Measurements from ENCODE around the gene UBXN6. TPM values are rescaled to one million over a fixed set of nuclear protein-coding genes. Genes with fewer than 3 reads are reported as not detected.

The UBXN6 gene
- total and polyA plus RNA-seq, 10 donors = 72.3 to 146 (median 91.4) TPM

GRCh38 chr19:4428326-4428975 lies 29.1 kb downstream of the UBXN6 start:
- Histone ChIP-seq H3K27ac (no peak overlapping the region), H3K36me3 (peaks cover 0 to 90% (median 19%) of the 10 kb centered on the region in 6 donors), H3K4me3 (no peak overlapping the region), H3K9me3 (no peaks in the 10 kb centered on the region), H3K4me1 (peaks cover 2 to 34% (median 24%) of the 10 kb centered on the region in 6 donors), H3K27me3 (replicated peaks in 1 of 7) (no peaks in the 10 kb centered on the region)
- intact Hi-C loops (cut with DNase I; ENCODE audit: low total_unique reads) = no loop called here
- 93 to 97% (median 95%) methylated on average over 18 to 20 of the region's 20 CpGs for WGBS, 5 donors
- no peak for TF ChIP-seq POLR2AphosphoS5 (IDR thresholded peaks at IDR 0.05)
- TF ChIP-seq, protein P1, sequence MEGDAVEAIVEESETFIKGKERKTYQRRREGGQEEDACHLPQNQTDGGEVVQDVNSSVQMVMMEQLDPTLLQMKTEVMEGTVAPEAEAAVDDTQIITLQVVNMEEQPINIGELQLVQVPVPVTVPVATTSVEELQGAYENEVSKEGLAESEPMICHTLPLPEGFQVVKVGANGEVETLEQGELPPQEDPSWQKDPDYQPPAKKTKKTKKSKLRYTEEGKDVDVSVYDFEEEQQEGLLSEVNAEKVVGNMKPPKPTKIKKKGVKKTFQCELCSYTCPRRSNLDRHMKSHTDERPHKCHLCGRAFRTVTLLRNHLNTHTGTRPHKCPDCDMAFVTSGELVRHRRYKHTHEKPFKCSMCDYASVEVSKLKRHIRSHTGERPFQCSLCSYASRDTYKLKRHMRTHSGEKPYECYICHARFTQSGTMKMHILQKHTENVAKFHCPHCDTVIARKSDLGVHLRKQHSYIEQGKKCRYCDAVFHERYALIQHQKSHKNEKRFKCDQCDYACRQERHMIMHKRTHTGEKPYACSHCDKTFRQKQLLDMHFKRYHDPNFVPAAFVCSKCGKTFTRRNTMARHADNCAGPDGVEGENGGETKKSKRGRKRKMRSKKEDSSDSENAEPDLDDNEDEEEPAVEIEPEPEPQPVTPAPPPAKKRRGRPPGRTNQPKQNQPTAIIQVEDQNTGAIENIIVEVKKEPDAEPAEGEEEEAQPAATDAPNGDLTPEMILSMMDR (IDR thresholded peaks at IDR 0.05 in 8 of 11, conservative IDR thresholded peaks at IDR 0.05 in 3 of 11) = no peak
- no peak for TF ChIP-seq POLR2A (IDR thresholded peaks at IDR 0.05)
- DNase-seq = no peak

- intact Hi-C loops (cut with DNase I; ENCODE audit: low total_unique reads) = no loop called here
- H3K4me3 ChIP-seq = no peak overlapping the region
- no peak for DNase-seq
- H3K27ac ChIP-seq = no peak overlapping the region
- TF ChIP-seq POLR2A (IDR thresholded peaks at IDR 0.05) (no peak), POLR2AphosphoS5 (IDR thresholded peaks at IDR 0.05) (no peak)
- 93 to 97% (median 95%) methylated on average over 6 of the region's 6 CpGs for WGBS, 5 donors
- H3K27me3 ChIP-seq (replicated peaks in 1 of 7) = no peaks in the 10 kb centered on the region
- H3K9me3 ChIP-seq = no peaks in the 10 kb centered on the region
- peaks cover 0 to 9% (median 2%) of the 10 kb centered on the region in 6 donors for H3K4me1 ChIP-seq
- H3K36me3 ChIP-seq = peaks cover 0 to 89% (median 20%) of the 10 kb centered on the region in 6 donors
These were observed 32.1 kb downstream of the UBXN6 start for GRCh38 chr19:4425537-4425936.

DNA sequence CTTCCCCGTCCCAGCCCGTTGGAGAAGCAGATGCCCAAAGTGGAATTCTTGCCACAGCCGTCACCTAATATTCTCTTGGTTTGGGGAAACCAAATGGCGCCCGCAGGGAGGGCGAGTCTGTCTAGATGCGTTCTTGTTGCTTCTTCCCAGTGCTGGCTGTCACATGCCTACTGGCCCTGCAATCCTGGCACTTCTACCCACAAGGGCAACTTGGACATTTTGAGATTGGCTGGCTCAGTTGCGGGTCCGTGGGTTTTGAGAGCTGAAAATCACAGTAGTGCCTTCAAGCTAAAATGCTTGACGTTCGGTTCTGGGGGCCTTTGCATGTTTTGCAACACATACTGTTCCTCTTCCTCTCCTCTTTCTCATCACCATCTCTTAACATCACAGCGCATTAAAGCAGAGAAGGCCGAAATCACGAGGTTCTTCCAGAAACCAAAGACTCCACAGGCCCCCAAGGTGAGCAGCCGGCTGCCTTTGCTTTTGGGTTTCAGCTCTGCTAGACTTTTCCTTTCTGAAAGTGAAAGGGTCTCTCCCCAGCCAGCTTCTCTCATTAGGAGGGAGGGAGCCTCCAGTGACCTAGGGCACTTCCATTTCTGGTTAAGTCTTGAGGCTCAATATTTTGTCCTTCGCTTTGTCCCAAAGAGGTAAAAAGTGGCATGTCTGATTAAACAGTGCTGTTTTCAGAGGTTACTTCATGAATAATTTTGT lies 34.0 kb downstream of the UBXN6 start:
- Histone ChIP-seq H3K9me3 (no peaks in the 10 kb centered on the region), H3K36me3 (peaks cover 0 to 89% (median 11%) of the 10 kb centered on the region in 6 donors), H3K4me3 (no peak overlapping the region), H3K27me3 (replicated peaks in 1 of 7) (no peaks in the 10 kb centered on the region), H3K4me1 (no peaks in the 10 kb centered on the region), H3K27ac (no peak overlapping the region)
- WGBS, 5 donors = 78 to 92% (median 81%) methylated on average over 16 of the region's 16 CpGs
- TF ChIP-seq, protein P1 (IDR thresholded peaks at IDR 0.05 in 8 of 11, conservative IDR thresholded peaks at IDR 0.05 in 3 of 11) = no peak
- TF ChIP-seq POLR2AphosphoS5 (IDR thresholded peaks at IDR 0.05) (no peak), POLR2A (IDR thresholded peaks at IDR 0.05) (no peak)
- no peak for DNase-seq
- intact Hi-C loops (cut with DNase I; ENCODE audit: low total_unique reads) = no loop called here

GRCh38 chr19:4416268-4416667 lies 41.3 kb downstream of the UBXN6 start:
- TF ChIP-seq, protein P1 (IDR thresholded peaks at IDR 0.05 in 8 of 11, conservative IDR thresholded peaks at IDR 0.05 in 3 of 11) = no peak
- TF ChIP-seq POLR2AphosphoS5 (IDR thresholded peaks at IDR 0.05) (no peak), POLR2A (IDR thresholded peaks at IDR 0.05) (no peak)
- WGBS, 5 donors = 87 to 96% (median 95%) methylated on average over 9 of the region's 9 CpGs
- Histone ChIP-seq H3K36me3 (peaks cover 0 to 85% (median 2%) of the 10 kb centered on the region in 6 donors), H3K27ac (no peak overlapping the region), H3K4me3 (no peak overlapping the region), H3K27me3 (replicated peaks in 1 of 7) (no peaks in the 10 kb centered on the region), H3K9me3 (no peaks in the 10 kb centered on the region), H3K4me1 (peaks cover 0 to 3% (median 0%) of the 10 kb centered on the region in 6 donors)
- intact Hi-C loops (cut with DNase I; ENCODE audit: low total_unique reads) = no loop called here
- DNase-seq = no peak
